AG04450 (cell line): ENCODE data around the gene CEP250. TPM values are rescaled to one million over a fixed set of nuclear protein-coding genes. Genes with fewer than 3 reads are reported as not detected.
"Not testable (repeated sequence)": the region's sequence is repeated elsewhere in the genome, so short reads cannot be mapped to it uniquely, and the experiment has no call there.

ENCODE experiments used
- CTCF ChIA-PET: fragments of 300-600, 350-600 bp; formaldehyde crosslinking; extraction: SDS; loops from one replicate; lab custom pipeline; 2022; ENCODE audit warnings: antibody characterized with exemption, inconsistent platforms; lab: Charles Lee
- POLR2A ChIA-PET: fragments of 350-600 bp; formaldehyde crosslinking; extraction: SDS; loops from one replicate; lab custom pipeline; 2021; ENCODE audit warnings: antibody characterized with exemption, inconsistent platforms; lab: Yijun Ruan, JAX
- DNase-seq: peaks from one replicate; pipeline ENCODE4 v3.0.0-alpha.2; 2011; ENCODE audit warnings: low read depth, low spot score
- H3K27ac ChIP-seq: one replicate; pipeline ENCODE4 v1.5.1; 2012; ENCODE audit warnings: low read depth, low read length, control low read depth
- H3K27me3 ChIP-seq: one replicate; pipeline ENCODE4 v1.6.0; 2012; ENCODE audit warnings: low read length; ENCODE audit not compliant: control insufficient read depth, insufficient read depth
- H3K4me3 ChIP-seq: 2 replicates; pipeline ENCODE4 v1.5.1; 2011; ENCODE audit warnings: mild to moderate bottlenecking, low read depth, low read length, control low read depth
- H3K9me3 ChIP-seq: 2 replicates; pipeline ENCODE4 v1.5.1; 2012; ENCODE audit warnings: low read length; ENCODE audit not compliant: control insufficient read depth, insufficient read depth
- polyA plus RNA-seq: library from polyadenylated mRNA; depleted of rRNA; stranded (reverse); fragments of >200 nt; gene quantifications from 2 replicates; pipeline ENCODE4 v1.2.3, GENCODE V29; 2011
- TF ChIP-seq, protein P1 (sequence below): IDR thresholded peaks from 2 replicates; pipeline ENCODE4 v1.5.1; 2011; ENCODE audit warnings: low read depth, low read length, control low read depth, inconsistent platforms

CEP250 gene
- polyA plus RNA-seq, 1 experiment = 16.8 TPM

DNA sequence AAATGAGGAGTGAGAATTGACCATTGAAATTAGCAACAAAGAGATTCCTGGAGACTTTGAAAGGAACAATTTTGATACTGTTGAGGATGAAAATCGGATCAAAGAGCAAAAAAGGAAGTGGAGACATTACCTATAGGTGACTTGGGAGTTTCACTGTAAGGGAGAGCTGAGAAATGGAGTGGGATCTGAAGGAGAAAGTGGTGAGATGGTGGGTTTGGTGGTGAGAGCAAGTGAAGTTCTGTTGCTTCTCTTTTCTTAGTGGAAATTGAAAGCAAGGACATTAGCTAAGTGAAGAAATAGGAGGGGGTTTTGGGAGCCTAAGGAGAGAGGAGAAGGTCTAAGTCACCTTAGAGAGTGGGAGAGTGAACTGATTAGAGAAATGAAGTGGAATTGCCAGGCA, 90.7 kb downstream of the CEP250 start:
- H3K27ac ChIP-seq = no peak overlapping the region
- no peak for DNase-seq
- no peak overlapping the region for H3K4me3 ChIP-seq
- ChIA-PET POLR2A (no interaction called here), CTCF (no interaction called here)
- no peaks in the 10 kb centered on the region; the same call in 1 of the 2 replicates for H3K9me3 ChIP-seq
- TF ChIP-seq, protein P1, sequence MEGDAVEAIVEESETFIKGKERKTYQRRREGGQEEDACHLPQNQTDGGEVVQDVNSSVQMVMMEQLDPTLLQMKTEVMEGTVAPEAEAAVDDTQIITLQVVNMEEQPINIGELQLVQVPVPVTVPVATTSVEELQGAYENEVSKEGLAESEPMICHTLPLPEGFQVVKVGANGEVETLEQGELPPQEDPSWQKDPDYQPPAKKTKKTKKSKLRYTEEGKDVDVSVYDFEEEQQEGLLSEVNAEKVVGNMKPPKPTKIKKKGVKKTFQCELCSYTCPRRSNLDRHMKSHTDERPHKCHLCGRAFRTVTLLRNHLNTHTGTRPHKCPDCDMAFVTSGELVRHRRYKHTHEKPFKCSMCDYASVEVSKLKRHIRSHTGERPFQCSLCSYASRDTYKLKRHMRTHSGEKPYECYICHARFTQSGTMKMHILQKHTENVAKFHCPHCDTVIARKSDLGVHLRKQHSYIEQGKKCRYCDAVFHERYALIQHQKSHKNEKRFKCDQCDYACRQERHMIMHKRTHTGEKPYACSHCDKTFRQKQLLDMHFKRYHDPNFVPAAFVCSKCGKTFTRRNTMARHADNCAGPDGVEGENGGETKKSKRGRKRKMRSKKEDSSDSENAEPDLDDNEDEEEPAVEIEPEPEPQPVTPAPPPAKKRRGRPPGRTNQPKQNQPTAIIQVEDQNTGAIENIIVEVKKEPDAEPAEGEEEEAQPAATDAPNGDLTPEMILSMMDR = no peak
- no peaks in the 10 kb centered on the region for H3K27me3 ChIP-seq

DNA sequence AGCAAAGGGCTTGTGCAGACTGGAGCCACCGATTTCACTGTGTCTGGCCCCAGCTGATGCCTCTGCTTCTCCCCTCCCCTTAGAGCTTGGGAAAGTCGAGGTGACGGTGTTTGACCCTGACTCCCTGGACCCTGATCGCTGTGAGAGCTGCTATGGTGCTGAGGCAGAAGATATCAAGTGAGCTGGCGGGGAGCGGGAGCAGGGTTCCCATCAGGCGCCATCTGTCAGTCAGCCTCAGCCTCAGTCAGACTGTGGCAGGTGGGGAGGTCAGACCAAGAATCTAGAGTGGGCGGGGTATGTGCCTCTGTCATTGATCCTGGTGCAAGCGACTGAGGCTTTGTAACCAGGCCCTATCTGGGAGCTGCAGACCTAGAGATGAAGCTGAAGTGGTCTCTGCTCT, 91.9 kb downstream of the CEP250 start:
- CTCF ChIA-PET = interaction anchor here (1.4 kb wide), 1 partner anchor 407 kb away, joined by 3 read pairs; the partner anchor contains the start of gene SCAND1
- Histone ChIP-seq H3K4me3 (no peak overlapping the region), H3K9me3 (no peaks in the 10 kb centered on the region), H3K27me3 (no peaks in the 10 kb centered on the region), H3K27ac (no peak overlapping the region)
- TF ChIP-seq, protein P1 = no peak
- DNase-seq = no peak
- POLR2A ChIA-PET = no interaction called here

DNA sequence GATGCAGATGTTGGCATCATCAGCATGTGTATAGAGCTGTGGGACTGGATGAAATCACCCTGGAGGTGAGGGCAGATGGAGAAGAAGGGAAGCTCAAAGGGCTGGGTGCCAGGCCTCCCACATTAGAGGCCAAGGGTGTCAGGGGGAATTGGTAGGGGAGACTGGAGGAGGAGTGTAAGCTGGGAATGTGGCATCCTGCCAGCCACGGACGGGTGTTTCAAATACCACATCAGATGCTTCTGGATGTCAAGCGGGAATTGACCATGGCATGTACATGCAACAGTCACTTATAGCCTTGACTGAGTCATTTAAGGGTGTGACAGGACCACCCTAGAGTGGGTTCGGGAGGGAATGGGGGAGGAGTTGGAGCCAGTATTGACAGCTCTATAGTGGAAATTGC, 96.1 kb downstream of the CEP250 start:
- H3K27me3 ChIP-seq = no peaks in the 10 kb centered on the region
- no peak overlapping the region for H3K27ac ChIP-seq
- POLR2A ChIA-PET = no interaction called here
- TF ChIP-seq, protein P1 = no peak
- DNase-seq = no peak
- no peaks in the 10 kb centered on the region for H3K9me3 ChIP-seq
- no peak overlapping the region for H3K4me3 ChIP-seq
- CTCF ChIA-PET = no interaction called here

DNA sequence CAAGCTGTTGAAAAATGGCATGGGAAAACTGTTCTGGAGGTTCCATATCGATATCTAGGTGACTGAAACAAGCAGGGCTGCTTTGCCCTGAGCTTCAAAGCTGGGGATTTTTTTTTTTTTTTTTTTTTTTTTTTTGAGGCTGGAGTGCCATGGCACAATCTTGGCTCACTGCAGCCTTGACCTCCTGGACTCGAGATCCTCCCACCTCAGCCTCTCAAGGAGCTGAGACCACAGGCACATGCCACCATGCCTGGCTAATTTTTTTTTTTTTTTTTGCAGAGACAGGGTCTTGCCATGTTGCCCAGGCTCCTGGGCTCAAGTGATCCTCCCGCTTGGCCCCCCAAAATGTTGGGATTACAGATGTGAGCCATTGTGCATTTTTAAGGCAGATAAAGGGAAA, 97.5 kb downstream of the CEP250 start:
- H3K27ac ChIP-seq = no peak overlapping the region
- ChIA-PET POLR2A (interaction anchor here (0.6 to 0.8 kb wide), 2 partner anchors 7 to 11 kb away, joined by 4 read pairs; partner anchors contain the start of gene ERGIC3), CTCF (interaction anchor here (0.6 kb wide), 1 partner anchor 15 kb away, joined by 8 read pairs; no protein-coding TSS in a partner anchor)
- H3K9me3 ChIP-seq = no peaks in the 10 kb centered on the region
- no peak for DNase-seq
- TF ChIP-seq, protein P1 = no peak
- no peaks in the 10 kb centered on the region for H3K27me3 ChIP-seq
- no peak overlapping the region for H3K4me3 ChIP-seq

DNA sequence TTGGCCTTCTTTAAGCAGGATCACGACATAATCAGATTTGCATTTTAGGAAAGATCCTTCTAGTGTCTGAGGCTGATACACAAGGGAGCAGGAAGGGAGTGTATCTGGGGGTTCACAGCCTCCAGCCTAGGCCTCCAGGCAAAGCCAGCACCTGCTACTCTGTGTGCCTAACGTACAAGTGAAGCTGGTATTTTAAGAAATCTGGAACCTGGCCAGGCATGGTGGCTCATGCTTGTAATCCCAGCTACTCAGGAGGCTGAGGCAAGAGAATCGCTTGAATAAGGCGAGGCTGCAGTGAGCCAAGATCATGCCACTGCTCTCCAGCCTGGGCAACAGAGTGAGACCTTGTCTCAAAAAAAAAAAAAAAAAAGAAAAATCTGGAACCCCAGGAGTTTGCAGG, 100.1 kb downstream of the CEP250 start:
- H3K27ac ChIP-seq, DNase-seq, POLR2A ChIA-PET, H3K9me3 ChIP-seq, H3K27me3 ChIP-seq, CTCF ChIA-PET, H3K4me3 ChIP-seq: not testable (repeated sequence)
